GM19193 (cell line): ENCODE data around the gene THRB.

Experiments
- POLR2A ChIP-seq: IDR thresholded peaks from 4 replicates; pipeline ENCODE4 v1.6.1; 2011; ENCODE audit not compliant: insufficient read depth, insufficient read length; ENCODE audit errors: extremely low read depth

The THRB gene

GRCh38 chr3:24419067-24419791 lies 75.4 kb downstream of the THRB start:
- TF ChIP-seq POLR2A, result no peak

- TF ChIP-seq POLR2A, result no peak
Observed at GRCh38 chr3:24417730-24418129, 76.9 kb downstream of the THRB start.

- no peak for TF ChIP-seq POLR2A
Observed at GRCh38 chr3:24416224-24416623, 78.4 kb downstream of the THRB start.

- TF ChIP-seq POLR2A, result no peak
Observed at GRCh38 chr3:24415824-24416223, 78.8 kb downstream of the THRB start.

GRCh38 chr3:24410860-24411259 lies 83.8 kb downstream of the THRB start:
- no peak for TF ChIP-seq POLR2A

- no peak for TF ChIP-seq POLR2A
Observed at GRCh38 chr3:24407980-24408680, 86.5 kb downstream of the THRB start.

GRCh38 chr3:24406900-24407299 lies 87.8 kb downstream of the THRB start:
- TF ChIP-seq POLR2A, result no peak

GRCh38 chr3:24405057-24405456 lies 89.6 kb downstream of the THRB start:
- no peak for TF ChIP-seq POLR2A

GRCh38 chr3:24401811-24402185 lies 92.9 kb downstream of the THRB start:
- TF ChIP-seq POLR2A, result no peak

GRCh38 chr3:24401090-24401810 lies 93.4 kb downstream of the THRB start:
- TF ChIP-seq POLR2A, result no peak

GRCh38 chr3:24400450-24400849 lies 94.2 kb downstream of the THRB start:
- no peak for TF ChIP-seq POLR2A

GRCh38 chr3:24400015-24400414 lies 94.6 kb downstream of the THRB start:
- TF ChIP-seq POLR2A, result no peak

GRCh38 chr3:24399614-24400013 lies 95.0 kb downstream of the THRB start:
- TF ChIP-seq POLR2A, result no peak

- no peak for TF ChIP-seq POLR2A
Observed at GRCh38 chr3:24396338-24396737, 98.3 kb downstream of the THRB start.

GRCh38 chr3:24394754-24395153 lies 99.9 kb downstream of the THRB start:
- no peak for TF ChIP-seq POLR2A

- TF ChIP-seq POLR2A, result no peak
Observed at GRCh38 chr3:24393316-24393715, 101.3 kb downstream of the THRB start.
